A673 (cell line): ENCODE data around the gene P3R3URF. TPM values are rescaled to one million over a fixed set of nuclear protein-coding genes. Genes with fewer than 3 reads are reported as not detected.

ENCODE experiments used
- BruUV-seq: library from RNA; stranded (reverse); fragments of 400-500 nt; replicated peaks from 2 replicates; lab custom pipeline; 2021; lab: Mats Ljungman, UMichigan
- CTCF ChIA-PET: fragments of 300-600 bp; sonication (Branson Sonifier 250); formaldehyde crosslinking; loops from one replicate; lab custom pipeline; 2022; ENCODE audit warnings: antibody characterized with exemption; lab: Charles Lee
- POLR2A ChIA-PET: fragments of 300-600 bp; sonication (Branson Sonifier 250); formaldehyde crosslinking; loops from one replicate; lab custom pipeline; 2022; ENCODE audit warnings: antibody characterized with exemption; ENCODE audit not compliant: low non-redundant PET; lab: Charles Lee
- DNase-seq: peaks from one replicate; pipeline ENCODE4 v3.0.0-alpha.2; 2015; ENCODE audit warnings: low spot score
- H3K27ac ChIP-seq: fragments of 200-600 bp; sonication (generic); 2 replicates; pipeline ENCODE4 v1.5.1; 2016; ENCODE audit warnings: mixed run types, low read depth, mild to moderate bottlenecking, mixed read lengths, antibody characterized with exemption, low read length; ENCODE audit not compliant: poor library complexity, severe bottlenecking
- H3K27me3 ChIP-seq: fragments of 200-600 bp; sonication (generic); replicated peaks from 2 replicates; pipeline ENCODE4 v1.6.1; 2017; ENCODE audit warnings: mixed run types, low read depth, mild to moderate bottlenecking, mixed read lengths, antibody characterized with exemption, low read length; ENCODE audit not compliant: insufficient read depth, poor library complexity
- H3K36me3 ChIP-seq: fragments of 200-600 bp; sonication (generic); 2 replicates; pipeline ENCODE4 v1.6.1; 2016; ENCODE audit warnings: mixed run types, mild to moderate bottlenecking, mixed read lengths, antibody characterized with exemption, low read length; ENCODE audit not compliant: insufficient read depth, poor library complexity, severe bottlenecking
- H3K4me1 ChIP-seq: fragments of 200-600 bp; sonication (generic); 2 replicates; pipeline ENCODE4 v1.6.1; 2017; ENCODE audit warnings: mixed run types, mild to moderate bottlenecking, mixed read lengths, antibody characterized with exemption, low read length; ENCODE audit not compliant: insufficient read depth, poor library complexity, severe bottlenecking
- H3K4me3 ChIP-seq: fragments of 200-600 bp; sonication (generic); 2 replicates; pipeline ENCODE4 v1.5.1; 2016; ENCODE audit warnings: low read depth, mixed run types, mild to moderate bottlenecking, mixed read lengths, low read length; ENCODE audit not compliant: poor library complexity, severe bottlenecking
- H3K9me3 ChIP-seq: fragments of 200-600 bp; sonication (generic); 2 replicates; pipeline ENCODE4 v1.6.1; 2016; ENCODE audit warnings: mixed run types, low read depth, mild to moderate bottlenecking, mixed read lengths, antibody characterized with exemption, low read length; ENCODE audit not compliant: poor library complexity, severe bottlenecking
- EZH2 ChIP-seq: fragments of 200-600 bp; sonication (generic); IDR thresholded peaks from 2 replicates; pipeline ENCODE4 v1.6.1; 2017; ENCODE audit warnings: borderline replicate concordance, low read depth, mild to moderate bottlenecking, mixed read lengths, antibody characterized with exemption, low read length; ENCODE audit not compliant: poor library complexity, severe bottlenecking
- intact Hi-C: fragments of 100-400 bp; cut with micrococcal nuclease; formaldehyde crosslinking; loops from one replicate; pipeline ENCODE4 v1.10.0; 2022; ENCODE audit not compliant: unreplicated experiment
- total RNA-seq: library from RNA; stranded (reverse); gene quantifications from 2 replicates; pipeline ENCODE4 v1.2.3, GENCODE V29; 2021
- TF ChIP-seq, protein P1 (sequence below): fragments of 300-800, 200-600 bp; sonication (generic); conservative IDR thresholded peaks from 2 replicates; pipeline ENCODE4 v1.5.1; 2017; ENCODE audit warnings: low read depth, mild to moderate bottlenecking, antibody characterized with exemption, low read length, moderate library complexity, mixed read lengths

Gene P3R3URF
- total RNA-seq, 1 experiment from 2014 or later, result not detected

DNA sequence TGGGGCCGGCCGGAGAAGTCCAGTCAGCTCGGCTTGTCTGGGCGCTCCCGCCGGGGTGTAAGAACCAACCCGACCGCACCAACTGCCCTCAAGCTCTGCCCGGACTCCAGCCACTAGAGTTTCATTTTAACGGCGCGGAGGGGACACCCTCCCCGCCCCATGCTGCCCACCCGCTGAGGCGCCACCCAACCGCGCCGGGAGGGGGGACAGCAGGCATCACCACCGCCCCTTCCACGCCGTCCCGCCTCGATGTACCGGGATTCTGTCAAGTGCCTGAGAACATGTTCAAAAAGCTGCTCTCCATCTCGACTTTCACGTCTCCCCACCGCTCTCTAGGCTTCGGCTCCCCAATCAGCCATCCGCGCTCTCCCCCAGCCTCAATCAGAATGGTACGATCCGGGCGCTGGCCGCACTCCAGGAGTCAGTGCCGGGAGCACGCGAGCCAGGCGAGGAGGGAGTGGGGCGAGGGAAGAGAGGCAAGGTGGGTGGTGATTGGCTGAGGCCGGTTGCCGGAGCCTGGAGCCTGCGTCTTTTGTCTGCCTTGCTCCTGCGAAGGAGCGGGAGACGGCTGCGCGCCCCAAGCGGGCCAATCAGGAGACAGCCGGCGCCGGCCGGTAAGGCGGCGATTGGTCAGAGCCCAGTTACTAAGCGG, 43.6 kb downstream of the P3R3URF start, which contains the start of gene PIK3R3:
PIK3R3 (minus strand) TSS at position 101 of the 652 bp plus-strand sequence. CDS start 677 bp downstream, outside the sequence.
- POLR2A ChIA-PET, result interaction anchor here (0.6 to 0.9 kb wide), 3 partner anchors 11 to 142 kb away, joined by 4 read pairs; no protein-coding TSS in a partner anchor
- no peaks in the 10 kb centered on the region for H3K36me3 ChIP-seq
- H3K27me3 ChIP-seq, result no peaks in the 10 kb centered on the region
- H3K4me3 ChIP-seq, result peak within 1 kb of the TSS; percentile 73
- TF ChIP-seq, protein P1, sequence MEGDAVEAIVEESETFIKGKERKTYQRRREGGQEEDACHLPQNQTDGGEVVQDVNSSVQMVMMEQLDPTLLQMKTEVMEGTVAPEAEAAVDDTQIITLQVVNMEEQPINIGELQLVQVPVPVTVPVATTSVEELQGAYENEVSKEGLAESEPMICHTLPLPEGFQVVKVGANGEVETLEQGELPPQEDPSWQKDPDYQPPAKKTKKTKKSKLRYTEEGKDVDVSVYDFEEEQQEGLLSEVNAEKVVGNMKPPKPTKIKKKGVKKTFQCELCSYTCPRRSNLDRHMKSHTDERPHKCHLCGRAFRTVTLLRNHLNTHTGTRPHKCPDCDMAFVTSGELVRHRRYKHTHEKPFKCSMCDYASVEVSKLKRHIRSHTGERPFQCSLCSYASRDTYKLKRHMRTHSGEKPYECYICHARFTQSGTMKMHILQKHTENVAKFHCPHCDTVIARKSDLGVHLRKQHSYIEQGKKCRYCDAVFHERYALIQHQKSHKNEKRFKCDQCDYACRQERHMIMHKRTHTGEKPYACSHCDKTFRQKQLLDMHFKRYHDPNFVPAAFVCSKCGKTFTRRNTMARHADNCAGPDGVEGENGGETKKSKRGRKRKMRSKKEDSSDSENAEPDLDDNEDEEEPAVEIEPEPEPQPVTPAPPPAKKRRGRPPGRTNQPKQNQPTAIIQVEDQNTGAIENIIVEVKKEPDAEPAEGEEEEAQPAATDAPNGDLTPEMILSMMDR, result no peak
- no peak for TF ChIP-seq EZH2
- no peaks in the 10 kb centered on the region for H3K9me3 ChIP-seq
- CTCF ChIA-PET, result no interaction called here
- H3K27ac ChIP-seq, result peak within 1 kb of the TSS; percentile 100
- no TSS peak for BruUV-seq
- H3K4me1 ChIP-seq, result peaks cover 27% of the 10 kb centered on the region
- intact Hi-C loops, result loop anchor here (5.0 kb wide), 1 partner anchor 95 kb away; no protein-coding TSS in a partner anchor
- peak; percentile 99 for DNase-seq

DNA sequence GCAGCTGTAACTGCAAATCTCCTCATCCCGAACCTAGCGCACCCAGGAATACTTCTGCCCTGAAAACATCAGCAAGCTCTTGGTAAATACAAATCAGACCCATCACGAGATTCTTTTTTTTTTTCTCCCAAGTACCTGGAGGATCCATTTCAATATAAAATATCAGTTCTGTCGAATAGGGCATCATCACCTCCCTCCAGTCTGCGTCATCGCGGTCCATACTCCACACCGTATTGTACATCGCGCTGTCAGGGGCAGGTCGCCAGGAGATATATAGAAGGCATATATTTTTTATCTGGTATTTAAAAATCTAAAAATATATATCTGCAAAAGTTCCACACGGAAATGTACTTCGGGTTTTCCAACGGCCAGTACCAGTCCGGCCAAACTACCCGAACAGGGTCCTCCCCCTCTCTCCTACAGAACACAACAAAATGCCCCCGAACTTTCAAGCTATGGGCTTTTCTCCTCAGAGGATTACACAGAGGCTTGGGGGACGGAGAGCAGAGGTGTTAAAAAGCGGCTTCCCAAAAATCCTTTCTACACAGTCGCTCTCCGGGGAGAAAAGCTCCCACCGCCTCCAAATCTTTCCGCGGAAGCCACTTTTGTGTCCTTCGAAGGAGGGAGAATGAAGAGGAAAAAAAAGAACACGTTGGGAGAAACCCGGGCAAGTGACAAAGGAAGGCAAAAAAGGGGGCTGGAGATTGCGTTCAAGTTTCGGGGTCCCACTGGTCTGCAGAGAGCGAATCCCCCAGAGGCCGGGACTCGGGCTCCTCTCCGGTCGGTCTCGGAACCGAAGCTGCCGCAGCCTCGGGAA, 44.4 kb downstream of the P3R3URF start:
- BruUV-seq, result no TSS peak
- no peak for TF ChIP-seq EZH2
- TF ChIP-seq, protein P1, result no peak
- ChIA-PET POLR2A (interaction anchor here (0.6 to 0.9 kb wide), 3 partner anchors 11 to 143 kb away, joined by 4 read pairs; no protein-coding TSS in a partner anchor), CTCF (interaction anchor here (0.6 kb wide), 2 partner anchors 122 to 275 kb away, joined by 3 read pairs; no protein-coding TSS in a partner anchor)
- intact Hi-C loops, result loop anchor here (5.0 kb wide), 1 partner anchor 95 kb away; no protein-coding TSS in a partner anchor
- H3K9me3 ChIP-seq, result no peaks in the 10 kb centered on the region
- no peaks in the 10 kb centered on the region for H3K27me3 ChIP-seq
- peak overlapping the region; percentile 100 for H3K27ac ChIP-seq
- peak; percentile 57 for DNase-seq
- H3K4me3 ChIP-seq, result peak overlapping the region; percentile 73
- no peaks in the 10 kb centered on the region for H3K36me3 ChIP-seq
- H3K4me1 ChIP-seq, result peaks cover 27% of the 10 kb centered on the region

DNA sequence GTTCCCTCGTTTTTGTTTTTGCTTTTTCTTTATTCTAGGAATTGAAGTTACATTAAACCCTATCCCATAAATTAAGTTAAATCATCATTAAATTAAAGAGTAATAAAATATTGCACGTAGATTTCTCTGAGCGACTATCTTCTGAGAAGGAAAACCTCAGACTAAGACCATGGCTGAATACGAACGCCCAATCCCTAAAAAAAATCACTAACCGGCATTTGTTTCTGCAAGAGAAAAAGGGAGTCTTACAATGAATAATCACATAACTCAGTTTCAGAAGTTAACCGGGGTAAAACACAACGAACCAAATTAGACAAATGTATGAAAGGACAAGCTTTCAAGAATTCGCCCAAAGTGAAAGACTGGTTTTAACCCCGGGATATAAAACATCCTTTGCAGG, 45.2 kb downstream of the P3R3URF start:
- TF ChIP-seq, protein P1, result no peak
- no peak for TF ChIP-seq EZH2
- Histone ChIP-seq H3K27me3 (no peaks in the 10 kb centered on the region), H3K4me3 (peak overlapping the region; percentile 73), H3K9me3 (no peaks in the 10 kb centered on the region), H3K27ac (peak overlapping the region; percentile 59), H3K4me1 (peaks cover 21% of the 10 kb centered on the region), H3K36me3 (no peaks in the 10 kb centered on the region)
- intact Hi-C loops, result loop anchor here (5.0 kb wide), 1 partner anchor 94 kb away; no protein-coding TSS in a partner anchor
- DNase-seq, result no peak
- BruUV-seq, result TSS peak; percentile 53
- CTCF ChIA-PET, result interaction anchor here (0.9 kb wide), 1 partner anchor 92 kb away, joined by 3 read pairs; no protein-coding TSS in a partner anchor
- POLR2A ChIA-PET, result no interaction called here
